Measurements from ENCODE around the gene ADORA2B.
"Not testable (repeated sequence)": the region's sequence is repeated elsewhere in the genome, so short reads cannot be mapped to it uniquely, and the experiment has no call there.

Gene ADORA2B

GRCh38 chr17:15944759-15945526 lies at the start of gene ADORA2B:
ADORA2B (plus strand) TSS chr17:15945130; CDS start chr17:15945249, 119 bp downstream.
- H3K27ac Mint-ChIP-seq: no peak within 1 kb of the TSS
- peaks cover 8% of the 10 kb centered on the region for H3K4me1 Mint-ChIP-seq (ENCODE audit: low read depth)
- H3K27me3 Mint-ChIP-seq (ENCODE audit: low read depth): peaks cover 54% of the 10 kb centered on the region
- H3K36me3 Mint-ChIP-seq (ENCODE audit: low read depth): no peaks in the 10 kb centered on the region
- peak within 1 kb of the TSS; percentile 75 for H3K4me3 Mint-ChIP-seq
- H3K9me3 Mint-ChIP-seq: no peaks in the 10 kb centered on the region

- Mint-ChIP-seq H3K27ac (no peak overlapping the region), H3K36me3 (ENCODE audit: low read depth) (no peaks in the 10 kb centered on the region), H3K4me3 (no peak overlapping the region)
Observed at GRCh38 chr17:15896277-15896676, 48.7 kb upstream of the ADORA2B start.

GRCh38 chr17:15896834-15897233 lies 48.1 kb upstream of the ADORA2B start:
- peaks cover 6% of the 10 kb centered on the region for H3K4me1 Mint-ChIP-seq (ENCODE audit: low read depth)
- H3K27me3 Mint-ChIP-seq (ENCODE audit: low read depth): peaks cover 22% of the 10 kb centered on the region
- H3K9me3 Mint-ChIP-seq: no peaks in the 10 kb centered on the region
- H3K4me3 Mint-ChIP-seq: no peak overlapping the region
- no peak overlapping the region for H3K27ac Mint-ChIP-seq
- H3K36me3 Mint-ChIP-seq (ENCODE audit: low read depth): no peaks in the 10 kb centered on the region

More at GRCh38 chr17:15896277-15896676, 48.7 kb upstream of the ADORA2B start:
- Mint-ChIP-seq H3K9me3 (no peaks in the 10 kb centered on the region), H3K27me3 (ENCODE audit: low read depth) (peaks cover 19% of the 10 kb centered on the region), H3K4me1 (ENCODE audit: low read depth) (peaks cover 6% of the 10 kb centered on the region)

GRCh38 chr17:15899596-15899995 lies 45.3 kb upstream of the ADORA2B start:
- H3K27ac Mint-ChIP-seq; H3K4me3 Mint-ChIP-seq; H3K36me3 Mint-ChIP-seq (ENCODE audit: low read depth); H3K4me1 Mint-ChIP-seq (ENCODE audit: low read depth); H3K9me3 Mint-ChIP-seq: not testable (repeated sequence)
- H3K27me3 Mint-ChIP-seq (ENCODE audit: low read depth): peaks cover 14% of the 10 kb centered on the region

GRCh38 chr17:15900871-15901270 lies 44.1 kb upstream of the ADORA2B start:
- no peak overlapping the region for H3K27ac Mint-ChIP-seq
- H3K4me3 Mint-ChIP-seq: no peak overlapping the region
- no peaks in the 10 kb centered on the region for H3K9me3 Mint-ChIP-seq
- H3K36me3 Mint-ChIP-seq (ENCODE audit: low read depth): no peaks in the 10 kb centered on the region
- peaks cover 19% of the 10 kb centered on the region for H3K27me3 Mint-ChIP-seq (ENCODE audit: low read depth)
- H3K4me1 Mint-ChIP-seq (ENCODE audit: low read depth): peaks cover 6% of the 10 kb centered on the region

- not testable (repeated sequence) for H3K36me3 Mint-ChIP-seq (ENCODE audit: low read depth); H3K4me3 Mint-ChIP-seq; H3K9me3 Mint-ChIP-seq; H3K4me1 Mint-ChIP-seq (ENCODE audit: low read depth); H3K27ac Mint-ChIP-seq
- peaks cover 20% of the 10 kb centered on the region for H3K27me3 Mint-ChIP-seq (ENCODE audit: low read depth)
Observed at GRCh38 chr17:15905236-15905635, 39.7 kb upstream of the ADORA2B start.

GRCh38 chr17:15907290-15907689 lies 37.6 kb upstream of the ADORA2B start:
- Mint-ChIP-seq H3K9me3 (no peaks in the 10 kb centered on the region), H3K27me3 (ENCODE audit: low read depth) (peaks cover 14% of the 10 kb centered on the region), H3K36me3 (ENCODE audit: low read depth) (no peaks in the 10 kb centered on the region), H3K4me3 (no peak overlapping the region), H3K27ac (no peak overlapping the region), H3K4me1 (ENCODE audit: low read depth) (no peaks in the 10 kb centered on the region)

- no peaks in the 10 kb centered on the region for H3K36me3 Mint-ChIP-seq (ENCODE audit: low read depth)
- H3K9me3 Mint-ChIP-seq: no peaks in the 10 kb centered on the region
- no peaks in the 10 kb centered on the region for H3K4me1 Mint-ChIP-seq (ENCODE audit: low read depth)
- peaks cover 14% of the 10 kb centered on the region for H3K27me3 Mint-ChIP-seq (ENCODE audit: low read depth)
- no peak overlapping the region for H3K27ac Mint-ChIP-seq
- no peak overlapping the region for H3K4me3 Mint-ChIP-seq
Observed at GRCh38 chr17:15908378-15908777, 36.6 kb upstream of the ADORA2B start.

GRCh38 chr17:15909481-15909991 lies 35.4 kb upstream of the ADORA2B start:
- Mint-ChIP-seq H3K27ac (no peak overlapping the region), H3K27me3 (ENCODE audit: low read depth) (peaks cover 14% of the 10 kb centered on the region), H3K36me3 (ENCODE audit: low read depth) (no peaks in the 10 kb centered on the region), H3K4me1 (ENCODE audit: low read depth) (no peaks in the 10 kb centered on the region), H3K9me3 (no peaks in the 10 kb centered on the region), H3K4me3 (no peak overlapping the region)

GRCh38 chr17:15910791-15911190 lies 34.1 kb upstream of the ADORA2B start:
- H3K36me3 Mint-ChIP-seq (ENCODE audit: low read depth): no peaks in the 10 kb centered on the region
- peaks cover 16% of the 10 kb centered on the region for H3K27me3 Mint-ChIP-seq (ENCODE audit: low read depth)
- H3K27ac Mint-ChIP-seq: no peak overlapping the region
- no peaks in the 10 kb centered on the region for H3K4me1 Mint-ChIP-seq (ENCODE audit: low read depth)
- H3K4me3 Mint-ChIP-seq: no peak overlapping the region
- no peaks in the 10 kb centered on the region for H3K9me3 Mint-ChIP-seq

- not testable (repeated sequence) for H3K9me3 Mint-ChIP-seq
Observed at GRCh38 chr17:15911701-15912100, 33.2 kb upstream of the ADORA2B start.

GRCh38 chr17:15912416-15912955 lies 32.4 kb upstream of the ADORA2B start:
- Mint-ChIP-seq H3K36me3 (ENCODE audit: low read depth) (no peaks in the 10 kb centered on the region), H3K27me3 (ENCODE audit: low read depth) (peaks cover 18% of the 10 kb centered on the region), H3K27ac (no peak overlapping the region), H3K9me3 (no peaks in the 10 kb centered on the region), H3K4me3 (no peak overlapping the region), H3K4me1 (ENCODE audit: low read depth) (no peaks in the 10 kb centered on the region)

More at GRCh38 chr17:15911701-15912100, 33.2 kb upstream of the ADORA2B start:
- not testable (repeated sequence) for H3K4me3 Mint-ChIP-seq; H3K4me1 Mint-ChIP-seq (ENCODE audit: low read depth); H3K36me3 Mint-ChIP-seq (ENCODE audit: low read depth); H3K27ac Mint-ChIP-seq
- H3K27me3 Mint-ChIP-seq (ENCODE audit: low read depth): peaks cover 17% of the 10 kb centered on the region

GRCh38 chr17:15913826-15914225 lies 31.1 kb upstream of the ADORA2B start:
- no peak overlapping the region for H3K27ac Mint-ChIP-seq
- H3K4me1 Mint-ChIP-seq (ENCODE audit: low read depth): no peaks in the 10 kb centered on the region
- H3K36me3 Mint-ChIP-seq (ENCODE audit: low read depth): no peaks in the 10 kb centered on the region
- peaks cover 22% of the 10 kb centered on the region for H3K27me3 Mint-ChIP-seq (ENCODE audit: low read depth)
- H3K4me3 Mint-ChIP-seq: no peak overlapping the region
- H3K9me3 Mint-ChIP-seq: no peaks in the 10 kb centered on the region

- H3K9me3 Mint-ChIP-seq: no peaks in the 10 kb centered on the region
- H3K27me3 Mint-ChIP-seq (ENCODE audit: low read depth): peaks cover 26% of the 10 kb centered on the region
- H3K4me3 Mint-ChIP-seq: no peak overlapping the region
- H3K27ac Mint-ChIP-seq: no peak overlapping the region
- no peaks in the 10 kb centered on the region for H3K36me3 Mint-ChIP-seq (ENCODE audit: low read depth)
- H3K4me1 Mint-ChIP-seq (ENCODE audit: low read depth): no peaks in the 10 kb centered on the region
Observed at GRCh38 chr17:15914400-15915170, 30.3 kb upstream of the ADORA2B start.

GRCh38 chr17:15915961-15916360 lies 29.0 kb upstream of the ADORA2B start:
- H3K27ac Mint-ChIP-seq: no peak overlapping the region
- H3K4me3 Mint-ChIP-seq: no peak overlapping the region
- peaks cover 2% of the 10 kb centered on the region for H3K36me3 Mint-ChIP-seq (ENCODE audit: low read depth)
- no peaks in the 10 kb centered on the region for H3K9me3 Mint-ChIP-seq
- H3K27me3 Mint-ChIP-seq (ENCODE audit: low read depth): peaks cover 31% of the 10 kb centered on the region
- no peaks in the 10 kb centered on the region for H3K4me1 Mint-ChIP-seq (ENCODE audit: low read depth)

All from T-helper 1 cell treated with Interleukin-12 subunit alpha and Interleukin-12 subunit beta and Interleukin-4 antibody, amounts not matched to agents 30 μg/mL and 1 μg/mL, for 36 hours (primary cell).